H54 (cell line): ENCODE data around the gene SLC13A4.
"Not testable (repeated sequence)": the region's sequence is repeated elsewhere in the genome, so short reads cannot be mapped to it uniquely, and the experiment has no call there.

Experiments used
- DNase-seq: peaks from one replicate; pipeline ENCODE4 v3.0.0; 2011; ENCODE audit warnings: low spot score, mixed read lengths; ENCODE audit not compliant: insufficient read length
- FAIRE-seq: peaks from 3 replicates; lab custom pipeline; 2011; peaks lifted over from hg19 to GRCh38; lab: Jason Lieb, UNC
- POLR2A ChIP-seq: IDR thresholded peaks from 2 replicates; pipeline ENCODE4 v1.6.1; 2011; ENCODE audit warnings: low read depth, mild to moderate bottlenecking, low read length

Gene SLC13A4

GRCh38 chr7:135740889-135741288 lies 12.9 kb upstream of the SLC13A4 start:
- no peak for FAIRE-seq
- no peak for DNase-seq
- TF ChIP-seq POLR2A = no peak

- not testable (repeated sequence) for FAIRE-seq, DNase-seq
Observed at GRCh38 chr7:135737306-135737647, 9.3 kb upstream of the SLC13A4 start.

- no peak for DNase-seq
Observed at GRCh38 chr7:135736586-135737305, 8.8 kb upstream of the SLC13A4 start.

GRCh38 chr7:135734343-135734689 lies 6.3 kb upstream of the SLC13A4 start:
- no peak for FAIRE-seq
- TF ChIP-seq POLR2A = no peak

More at GRCh38 chr7:135736586-135737305, 8.8 kb upstream of the SLC13A4 start:
- no peak for FAIRE-seq
- TF ChIP-seq POLR2A = no peak

GRCh38 chr7:135733603-135734342 lies 5.8 kb upstream of the SLC13A4 start:
- DNase-seq (no peak), FAIRE-seq (no peak)
- TF ChIP-seq POLR2A = no peak

More at GRCh38 chr7:135734343-135734689, 6.3 kb upstream of the SLC13A4 start:
- DNase-seq = no peak

- DNase-seq (no peak), FAIRE-seq (no peak)
- TF ChIP-seq POLR2A = no peak
Observed at GRCh38 chr7:135731131-135731530, 3.1 kb upstream of the SLC13A4 start.

GRCh38 chr7:135729230-135729629 lies 1.2 kb upstream of the SLC13A4 start:
- FAIRE-seq = no peak

GRCh38 chr7:135726911-135727673 lies 894 bp downstream of the SLC13A4 start:
- DNase-seq = no peak
- FAIRE-seq = no peak
- no peak for TF ChIP-seq POLR2A

More at GRCh38 chr7:135729230-135729629, 1.2 kb upstream of the SLC13A4 start:
- TF ChIP-seq POLR2A = no peak
- no peak for DNase-seq

- DNase-seq (no peak), FAIRE-seq (no peak)
- no peak for TF ChIP-seq POLR2A
Observed at GRCh38 chr7:135726276-135726788, 1.7 kb downstream of the SLC13A4 start.

- DNase-seq = no peak
- no peak for TF ChIP-seq POLR2A
- FAIRE-seq = no peak
Observed at GRCh38 chr7:135723411-135723810, 4.6 kb downstream of the SLC13A4 start.

GRCh38 chr7:135721198-135721820 lies 6.7 kb downstream of the SLC13A4 start:
- DNase-seq = no peak
- TF ChIP-seq POLR2A = no peak

GRCh38 chr7:135719688-135720087 lies 8.3 kb downstream of the SLC13A4 start:
- no peak for TF ChIP-seq POLR2A
- FAIRE-seq = no peak

More at GRCh38 chr7:135721198-135721820, 6.7 kb downstream of the SLC13A4 start:
- no peak for FAIRE-seq

GRCh38 chr7:135718794-135719437 lies 9.1 kb downstream of the SLC13A4 start:
- no peak for TF ChIP-seq POLR2A
- DNase-seq (no peak), FAIRE-seq (no peak)

More at GRCh38 chr7:135719688-135720087, 8.3 kb downstream of the SLC13A4 start:
- DNase-seq = no peak
